Fibroblast of the aortic adventitia (primary cell): ENCODE measurements around the gene COL2A1. TPM values are rescaled to one million over a fixed set of nuclear protein-coding genes. Genes with fewer than 3 reads are reported as not detected.
A peak's percentile ranks its signal among the peaks of the same experiment; 100 is the strongest.

Source experiments
- DNase-seq: peaks from one replicate; pipeline ENCODE4 v3.0.0-alpha.2; 2010; ENCODE audit warnings: low read depth
- H3K4me3 ChIP-seq: 2 replicates; pipeline ENCODE4 v1.5.1; 2011; ENCODE audit warnings: low read depth, mild to moderate bottlenecking, control low read depth, low read length, moderate library complexity
- CTCF ChIP-seq: IDR thresholded peaks from 2 replicates; pipeline ENCODE4 v1.5.1; 2011; ENCODE audit warnings: mild to moderate bottlenecking, low read length, control low read depth, inconsistent platforms; ENCODE audit not compliant: insufficient read depth
- total RNA-seq: library from RNA; depleted of rRNA; stranded (reverse); fragments of >200 nt; gene quantifications from 2 replicates; pipeline ENCODE4 v1.2.3, GENCODE V29; 2012; ENCODE audit warnings: low replicate concordance

The COL2A1 gene
- total RNA-seq, 1 donor = not detected

DNA sequence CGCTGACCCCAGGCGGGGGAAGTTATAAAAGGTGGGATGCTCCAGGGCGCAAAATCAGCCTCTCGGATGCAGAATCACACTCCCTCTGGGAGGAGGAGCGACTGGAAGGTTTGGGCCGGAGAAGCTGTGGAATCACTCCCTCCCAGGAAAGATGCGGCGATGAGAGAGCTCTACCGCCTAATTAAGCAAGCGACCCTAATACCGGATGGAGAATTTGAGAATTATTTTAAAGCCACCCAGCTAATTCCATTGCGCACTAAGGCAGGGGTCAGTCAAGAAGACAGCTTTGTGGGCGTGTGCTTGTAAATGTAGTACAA, 1.9 kb downstream of the COL2A1 start:
- DNase-seq = no peak
- no peak for TF ChIP-seq CTCF
- peak overlapping the region; percentile 66 for H3K4me3 ChIP-seq

- peak; percentile 23 for DNase-seq
- peak overlapping the region; percentile 66 for H3K4me3 ChIP-seq
- no peak for TF ChIP-seq CTCF
These were observed 2.5 kb downstream of the COL2A1 start for GRCh38 chr12:48001505-48002413.

GRCh38 chr12:48000878-48001504, 3.3 kb downstream of the COL2A1 start:
- TF ChIP-seq CTCF = peak; percentile 0
- peak; percentile 47 for DNase-seq
- peak overlapping the region; percentile 66 for H3K4me3 ChIP-seq

GRCh38 chr12:47999816-48000215, 4.5 kb downstream of the COL2A1 start:
- no peak overlapping the region for H3K4me3 ChIP-seq
- DNase-seq = no peak
- no peak for TF ChIP-seq CTCF

DNA sequence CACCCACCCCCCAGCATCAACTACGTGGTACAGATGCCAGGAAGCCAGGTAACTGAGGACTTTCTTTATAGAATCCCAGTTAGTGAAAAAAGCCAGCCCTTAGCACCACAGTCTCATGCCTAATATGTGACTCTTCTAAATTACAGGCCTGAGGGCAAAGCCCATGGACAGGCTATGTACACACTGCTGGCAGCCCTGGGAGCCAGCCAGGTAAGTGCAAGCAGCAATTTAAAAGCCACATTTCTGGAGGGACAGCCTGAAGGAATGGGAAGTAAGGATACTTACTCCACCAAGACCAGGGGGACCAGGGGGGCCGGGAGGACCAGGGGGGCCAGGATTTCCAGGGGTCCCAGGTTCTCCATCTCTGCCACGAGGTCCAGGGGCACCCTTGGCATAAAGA, 7.0 kb downstream of the COL2A1 start:
- TF ChIP-seq CTCF = no peak
- H3K4me3 ChIP-seq = no peak overlapping the region
- DNase-seq = no peak

- no peak for TF ChIP-seq CTCF
- peak; percentile 63 for DNase-seq
- H3K4me3 ChIP-seq = no peak overlapping the region
These were observed 8.3 kb downstream of the COL2A1 start for GRCh38 chr12:47995981-47996401.
